DOHH2 (cell line): Measurements from ENCODE around the gene RHBDD3.

Experiments
- H3F3A ChIP-seq: fragments of 200-600 bp; sonication (generic), shearing (Covaris generic); 2 replicates; pipeline ENCODE4 v1.6.0; 2016; ENCODE audit warnings: antibody characterized with exemption, mild to moderate bottlenecking; ENCODE audit not compliant: control insufficient read depth, insufficient read depth
- H3K27ac ChIP-seq: fragments of 200-600 bp; sonication (generic); 2 replicates; pipeline ENCODE4 v1.5.1; 2014; ENCODE audit warnings: low read depth, mild to moderate bottlenecking, low read length, moderate library complexity
- H3K27me3 ChIP-seq: fragments of 200-600 bp; sonication (generic); 2 replicates; pipeline ENCODE4 v1.6.1; 2014; ENCODE audit warnings: mild to moderate bottlenecking, low read length, mixed read lengths; ENCODE audit not compliant: control insufficient read depth
- H3K36me3 ChIP-seq: fragments of 200-600 bp; sonication (generic); 2 replicates; pipeline ENCODE4 v1.6.1; 2014; ENCODE audit warnings: mild to moderate bottlenecking, low read length, moderate library complexity, mixed read lengths; ENCODE audit not compliant: control insufficient read depth
- H3K4me1 ChIP-seq: fragments of 200-600 bp; sonication (generic); 2 replicates; pipeline ENCODE4 v1.6.1; 2014; ENCODE audit warnings: mild to moderate bottlenecking, low read length, mixed read lengths; ENCODE audit not compliant: control insufficient read depth
- H3K4me2 ChIP-seq: fragments of 200-600 bp; sonication (generic); 2 replicates; pipeline ENCODE4 v1.6.0; 2014; ENCODE audit warnings: mild to moderate bottlenecking, low read length, moderate library complexity
- H3K4me3 ChIP-seq: fragments of 200-600 bp; sonication (generic); 2 replicates; pipeline ENCODE4 v1.5.1; 2014; ENCODE audit warnings: mild to moderate bottlenecking, low read length, mixed read lengths
- H3K79me2 ChIP-seq: fragments of 200-600 bp; sonication (generic); 2 replicates; pipeline ENCODE4 v1.6.1; 2014; ENCODE audit warnings: mild to moderate bottlenecking, low read length, mixed read lengths; ENCODE audit not compliant: control insufficient read depth
- H3K9me2 ChIP-seq: fragments of 200-600 bp; sonication (generic); replicated peaks from 2 replicates; pipeline ENCODE4 v1.6.1; 2014; ENCODE audit warnings: mild to moderate bottlenecking, low read length, mixed read lengths; ENCODE audit not compliant: control insufficient read depth
- H3K9me3 ChIP-seq: fragments of 200-600 bp; sonication (generic); 2 replicates; pipeline ENCODE4 v1.6.1; 2014; ENCODE audit warnings: antibody characterized with exemption, low read length, mixed read lengths; ENCODE audit not compliant: control insufficient read depth, insufficient read depth
- H4K20me1 ChIP-seq: fragments of 200-600 bp; sonication (generic); 2 replicates; pipeline ENCODE4 v1.6.0; 2014; ENCODE audit warnings: low read depth, mild to moderate bottlenecking, antibody characterized with exemption, low read length, moderate library complexity; ENCODE audit not compliant: control insufficient read depth, insufficient read depth
- EZH2phosphoT487 ChIP-seq: fragments of 200-600 bp; sonication (generic); IDR thresholded peaks from 2 replicates; pipeline ENCODE4 v1.6.1; 2017; ENCODE audit warnings: borderline replicate concordance, mild to moderate bottlenecking, antibody characterized with exemption, low read length, moderate library complexity, mixed read lengths
- TF ChIP-seq, protein P1 (sequence below): fragments of 200-600 bp; sonication (generic); IDR thresholded peaks from one replicate; pipeline ENCODE4 v1.5.1; 2014; ENCODE audit warnings: antibody characterized with exemption, mild to moderate bottlenecking, low read depth, low read length; ENCODE audit not compliant: poor library complexity, severe bottlenecking

The RHBDD3 gene

DNA sequence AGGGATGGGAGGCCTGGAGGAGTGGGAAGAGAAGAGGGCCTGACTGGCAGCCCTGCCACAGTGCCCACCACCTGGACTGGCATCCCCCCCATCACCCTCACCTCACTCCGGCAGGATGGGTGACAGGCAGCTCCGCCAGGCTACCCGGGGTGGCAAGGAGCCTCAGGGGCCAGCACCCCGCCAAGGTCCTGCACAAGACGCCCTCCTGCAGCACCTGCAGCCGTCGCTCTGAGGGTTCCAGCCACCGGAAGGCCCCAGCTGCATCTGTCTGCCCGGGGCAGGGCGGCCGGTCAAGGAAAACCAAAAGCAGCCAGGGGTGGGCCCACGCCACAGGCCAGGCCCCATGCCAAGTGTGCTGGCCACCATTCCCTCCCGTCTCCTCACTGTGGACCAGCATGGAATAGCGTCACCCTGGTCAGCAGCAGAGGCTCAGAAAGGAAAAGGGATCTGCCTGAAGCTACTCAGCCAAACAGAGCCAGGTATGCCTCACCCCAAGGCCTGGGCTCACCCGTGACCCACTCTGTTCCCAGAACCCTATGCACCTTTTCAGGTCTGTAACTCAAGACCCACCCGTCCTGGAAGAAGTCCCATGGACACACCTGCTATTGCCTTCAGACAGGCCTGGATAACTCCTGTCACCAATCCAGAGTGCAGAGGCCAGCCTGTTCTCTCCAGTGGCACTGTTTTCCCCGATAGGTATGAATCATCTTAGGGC is 7.0 kb downstream of the RHBDD3 start:
- Histone ChIP-seq H3K9me2 (no peaks in the 10 kb centered on the region), H3K9me3 (no peaks in the 10 kb centered on the region), H3K4me3 (no peak overlapping the region), H3K4me1 (no peaks in the 10 kb centered on the region), H3F3A (no peaks in the 10 kb centered on the region), H4K20me1 (no peaks in the 10 kb centered on the region), H3K79me2 (peaks cover 1% of the 10 kb centered on the region), H3K36me3 (peaks cover 20% of the 10 kb centered on the region), H3K4me2 (no peak overlapping the region), H3K27me3 (no peaks in the 10 kb centered on the region), H3K27ac (no peak overlapping the region)
- TF ChIP-seq, protein P1, sequence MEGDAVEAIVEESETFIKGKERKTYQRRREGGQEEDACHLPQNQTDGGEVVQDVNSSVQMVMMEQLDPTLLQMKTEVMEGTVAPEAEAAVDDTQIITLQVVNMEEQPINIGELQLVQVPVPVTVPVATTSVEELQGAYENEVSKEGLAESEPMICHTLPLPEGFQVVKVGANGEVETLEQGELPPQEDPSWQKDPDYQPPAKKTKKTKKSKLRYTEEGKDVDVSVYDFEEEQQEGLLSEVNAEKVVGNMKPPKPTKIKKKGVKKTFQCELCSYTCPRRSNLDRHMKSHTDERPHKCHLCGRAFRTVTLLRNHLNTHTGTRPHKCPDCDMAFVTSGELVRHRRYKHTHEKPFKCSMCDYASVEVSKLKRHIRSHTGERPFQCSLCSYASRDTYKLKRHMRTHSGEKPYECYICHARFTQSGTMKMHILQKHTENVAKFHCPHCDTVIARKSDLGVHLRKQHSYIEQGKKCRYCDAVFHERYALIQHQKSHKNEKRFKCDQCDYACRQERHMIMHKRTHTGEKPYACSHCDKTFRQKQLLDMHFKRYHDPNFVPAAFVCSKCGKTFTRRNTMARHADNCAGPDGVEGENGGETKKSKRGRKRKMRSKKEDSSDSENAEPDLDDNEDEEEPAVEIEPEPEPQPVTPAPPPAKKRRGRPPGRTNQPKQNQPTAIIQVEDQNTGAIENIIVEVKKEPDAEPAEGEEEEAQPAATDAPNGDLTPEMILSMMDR = no peak
- TF ChIP-seq EZH2phosphoT487 = no peak

DNA sequence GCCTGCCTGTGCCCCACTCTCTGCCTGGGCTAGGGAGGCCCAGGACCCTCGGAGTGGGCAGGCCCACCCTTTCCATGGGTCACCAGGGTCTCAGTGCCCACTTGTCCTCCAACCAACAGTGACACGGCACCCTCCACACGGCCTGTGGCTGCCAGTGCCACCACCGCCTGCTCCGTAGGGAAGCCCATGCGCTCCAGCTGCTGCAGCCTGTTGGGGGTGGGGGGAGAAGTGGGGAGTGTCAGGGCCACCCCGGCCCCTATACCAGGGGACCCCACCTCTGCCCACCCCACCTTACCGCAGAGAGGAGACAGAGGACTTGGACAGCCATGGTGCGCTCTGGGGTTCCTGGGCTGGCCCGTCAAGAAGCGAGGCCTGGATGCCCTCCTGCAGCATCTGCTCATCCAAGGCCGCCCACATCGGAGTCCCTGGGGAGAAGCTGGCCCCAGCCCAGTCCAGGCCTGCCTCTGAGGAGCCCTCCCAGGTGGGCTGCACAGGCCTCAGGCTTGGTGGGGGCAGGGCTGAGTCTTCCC is 7.7 kb downstream of the RHBDD3 start:
- Histone ChIP-seq H3F3A (no peaks in the 10 kb centered on the region), H3K4me3 (no peak overlapping the region), H3K36me3 (peaks cover 13% of the 10 kb centered on the region), H3K27me3 (no peaks in the 10 kb centered on the region), H3K9me3 (no peaks in the 10 kb centered on the region), H3K4me2 (no peak overlapping the region), H4K20me1 (no peaks in the 10 kb centered on the region), H3K4me1 (no peaks in the 10 kb centered on the region), H3K27ac (no peak overlapping the region), H3K9me2 (no peaks in the 10 kb centered on the region), H3K79me2 (no peaks in the 10 kb centered on the region)
- TF ChIP-seq EZH2phosphoT487 = no peak
- TF ChIP-seq, protein P1 = no peak

DNA sequence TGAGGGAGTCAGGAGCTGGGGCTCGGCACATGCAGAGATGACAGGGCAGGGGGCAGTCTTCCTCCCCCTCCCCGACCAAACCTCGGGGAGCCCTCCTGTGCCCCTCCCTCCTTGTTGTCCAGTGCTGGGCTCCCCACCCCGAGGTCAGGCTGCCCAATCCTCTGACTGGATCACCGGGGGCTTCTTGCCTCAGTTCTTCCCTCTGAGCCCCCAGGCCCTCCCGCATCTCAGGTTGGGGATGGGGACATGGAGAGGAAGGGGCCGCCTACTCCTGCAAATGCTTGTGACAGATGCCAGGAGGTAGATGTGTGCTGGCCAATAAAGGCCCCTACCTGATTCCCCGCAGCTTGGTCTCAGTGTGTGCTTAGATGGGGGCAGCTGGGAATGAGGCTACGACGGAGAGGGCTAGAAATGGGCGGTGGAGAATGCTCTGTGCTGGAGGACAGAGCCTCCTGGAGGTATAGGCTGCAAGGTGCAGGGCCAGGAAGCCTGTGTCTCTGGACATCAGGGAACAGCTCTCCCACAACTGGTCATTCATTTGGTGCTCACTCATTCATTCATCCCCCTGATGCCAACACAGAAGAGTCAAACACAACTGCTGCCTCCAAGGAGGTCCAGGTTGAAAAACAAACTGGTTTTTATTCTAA is 8.4 kb downstream of the RHBDD3 start:
- no peaks in the 10 kb centered on the region for H3K9me2 ChIP-seq
- TF ChIP-seq, protein P1 = no peak
- no peak for TF ChIP-seq EZH2phosphoT487
- no peak overlapping the region for H3K27ac ChIP-seq

More for the DNA sequence above, 8.4 kb downstream of the RHBDD3 start:
- Histone ChIP-seq H3K4me3 (no peak overlapping the region), H3K4me2 (no peak overlapping the region), H3K36me3 (peaks cover 9% of the 10 kb centered on the region), H3K79me2 (no peaks in the 10 kb centered on the region), H3F3A (no peaks in the 10 kb centered on the region), H4K20me1 (no peaks in the 10 kb centered on the region), H3K27me3 (no peaks in the 10 kb centered on the region), H3K4me1 (no peaks in the 10 kb centered on the region), H3K9me3 (no peaks in the 10 kb centered on the region)
